NB4 (cell line): ENCODE data around the gene PDE4DIP.
"Not testable (repeated sequence)": the region's sequence is repeated elsewhere in the genome, so short reads cannot be mapped to it uniquely, and the experiment has no call there.

ENCODE experiments used
- CTCF ChIP-seq: IDR thresholded peaks from one replicate; pipeline ENCODE4 v1.5.1; 2012; ENCODE audit warnings: low read depth, low read length
- POLR2A ChIP-seq: IDR thresholded peaks from 2 replicates; pipeline ENCODE4 v1.6.1; 2011; ENCODE audit warnings: mild to moderate bottlenecking; ENCODE audit not compliant: insufficient read length; ENCODE audit errors: extremely low read depth

GRCh38 chr1:148923798-148924197 lies 79.6 kb downstream of the PDE4DIP start:
- not testable (repeated sequence) for TF ChIP-seq CTCF, POLR2A
